HG02852 (cell line): ENCODE data around the gene C18orf63.
"Not testable (repeated sequence)": the region's sequence is repeated elsewhere in the genome, so short reads cannot be mapped to it uniquely, and the experiment has no call there.

Experiments
- ATAC-seq: cut with Tn5 transposase; IDR thresholded peaks from one replicate; pipeline ENCODE4 v1.9.1; 2021; ENCODE audit warnings: mild to moderate bottlenecking, moderate library complexity; ENCODE audit not compliant: unreplicated experiment

The C18orf63 gene

GRCh38 chr18:74326231-74326630 lies 10.6 kb downstream of the C18orf63 start:
- no peak for ATAC-seq

GRCh38 chr18:74326791-74327190 lies 11.2 kb downstream of the C18orf63 start:
- not testable (repeated sequence) for ATAC-seq

GRCh38 chr18:74328206-74328605 lies 12.6 kb downstream of the C18orf63 start:
- no peak for ATAC-seq

- ATAC-seq, result no peak
These were observed 14.1 kb downstream of the C18orf63 start for GRCh38 chr18:74329688-74330205.

- ATAC-seq, result no peak
These were observed 15.8 kb downstream of the C18orf63 start for GRCh38 chr18:74331404-74331803.

- ATAC-seq, result no peak
These were observed 17.5 kb downstream of the C18orf63 start for GRCh38 chr18:74333091-74333490.

- peak; percentile 83 for ATAC-seq
These were observed 18.7 kb downstream of the C18orf63 start for GRCh38 chr18:74334242-74334893.

- no peak for ATAC-seq
These were observed 21.0 kb downstream of the C18orf63 start for GRCh38 chr18:74336656-74337055.

- ATAC-seq, result no peak
These were observed 21.7 kb downstream of the C18orf63 start for GRCh38 chr18:74337155-74337911.

GRCh38 chr18:74337912-74338309 lies 22.3 kb downstream of the C18orf63 start:
- no peak for ATAC-seq

- no peak for ATAC-seq
These were observed 26.9 kb downstream of the C18orf63 start for GRCh38 chr18:74342416-74343043.

GRCh38 chr18:74346206-74346605 lies 30.6 kb downstream of the C18orf63 start:
- ATAC-seq, result no peak

GRCh38 chr18:74348581-74348980 lies 32.9 kb downstream of the C18orf63 start:
- no peak for ATAC-seq

- peak; percentile 82 for ATAC-seq
These were observed 35.7 kb downstream of the C18orf63 start for GRCh38 chr18:74351354-74351753.

- ATAC-seq, result peak; percentile 63
These were observed 37.6 kb downstream of the C18orf63 start for GRCh38 chr18:74353169-74353775.

GRCh38 chr18:74356959-74357358 lies 41.3 kb downstream of the C18orf63 start:
- peak; percentile 49 for ATAC-seq

- no peak for ATAC-seq
These were observed 45.4 kb downstream of the C18orf63 start for GRCh38 chr18:74360852-74361655.

GRCh38 chr18:74367905-74368304 lies 52.3 kb downstream of the C18orf63 start:
- ATAC-seq, result no peak

- no peak for ATAC-seq
These were observed 53.5 kb downstream of the C18orf63 start for GRCh38 chr18:74368901-74369705.

GRCh38 chr18:74370115-74370514 lies 54.5 kb downstream of the C18orf63 start:
- no peak for ATAC-seq
